Measurements from ENCODE around the gene TRIL.

TRIL gene

GRCh38 chr7:28958235-28958979 lies at the start of gene TRIL:
TSS of gene TRIL (minus strand) at chr7:28958330. CDS start at chr7:28958046, 284 bp downstream.
- no peak for FAIRE-seq

DNA sequence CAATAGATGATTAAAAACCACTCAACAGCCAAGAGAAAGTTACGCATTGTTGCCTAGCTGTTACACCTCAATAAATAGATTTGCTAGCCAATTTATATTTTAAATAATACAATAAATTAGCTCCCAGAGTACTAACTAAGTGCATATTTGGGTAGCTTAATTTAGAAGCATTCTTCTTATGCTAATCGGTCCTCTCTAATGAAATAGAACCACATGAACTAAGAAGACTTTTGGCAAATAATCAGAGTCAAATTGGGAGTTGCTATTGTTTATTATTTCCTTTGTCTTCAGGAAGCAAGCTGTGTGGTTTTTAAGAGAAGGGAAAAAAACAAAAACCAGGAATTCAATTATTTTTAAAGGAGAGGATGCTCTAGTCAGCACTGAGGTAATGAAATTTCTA lies 49.0 kb upstream of the TRIL start:
- no peak for FAIRE-seq

DNA sequence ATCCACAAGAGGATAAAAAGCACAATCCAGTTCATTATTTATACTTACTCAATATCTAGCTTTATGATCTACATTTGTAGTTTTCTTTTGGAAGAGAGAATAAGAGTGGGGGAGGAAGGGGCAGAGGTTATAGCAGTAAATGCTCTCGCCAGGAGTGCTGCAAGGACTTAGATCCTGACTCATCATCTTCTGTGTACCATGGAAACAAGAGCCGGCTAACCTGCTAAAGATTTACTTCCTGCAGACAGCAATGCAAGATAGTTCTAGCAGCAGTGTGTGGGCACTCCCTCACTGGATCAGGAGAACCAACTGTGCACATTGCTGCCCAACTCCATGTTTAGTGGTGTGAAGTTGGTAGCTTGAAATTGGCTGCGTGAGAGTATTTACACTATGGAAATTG lies 47.7 kb upstream of the TRIL start:
- no peak for FAIRE-seq

- no peak for FAIRE-seq
Observed at GRCh38 chr7:29005406-29005805, 47.3 kb upstream of the TRIL start.

DNA sequence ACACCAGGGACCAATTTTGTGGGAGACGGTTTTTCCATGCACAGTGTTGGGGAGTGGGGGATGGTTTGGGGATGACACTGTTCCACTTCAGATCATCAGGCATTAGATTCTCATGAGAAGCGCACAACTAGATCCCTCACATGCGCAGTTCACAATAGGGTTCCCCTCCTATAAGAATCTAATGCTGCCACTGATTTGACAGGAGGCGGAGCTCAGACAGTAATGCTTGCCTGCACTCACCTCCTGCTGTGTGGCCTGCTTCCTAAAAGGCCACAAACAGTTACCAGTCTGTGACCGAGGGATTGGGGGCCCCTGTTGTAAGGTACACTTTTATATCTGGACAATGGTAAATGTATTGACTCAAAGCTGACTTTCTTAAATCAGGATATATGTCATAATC lies 45.6 kb upstream of the TRIL start:
- FAIRE-seq, result no peak

DNA sequence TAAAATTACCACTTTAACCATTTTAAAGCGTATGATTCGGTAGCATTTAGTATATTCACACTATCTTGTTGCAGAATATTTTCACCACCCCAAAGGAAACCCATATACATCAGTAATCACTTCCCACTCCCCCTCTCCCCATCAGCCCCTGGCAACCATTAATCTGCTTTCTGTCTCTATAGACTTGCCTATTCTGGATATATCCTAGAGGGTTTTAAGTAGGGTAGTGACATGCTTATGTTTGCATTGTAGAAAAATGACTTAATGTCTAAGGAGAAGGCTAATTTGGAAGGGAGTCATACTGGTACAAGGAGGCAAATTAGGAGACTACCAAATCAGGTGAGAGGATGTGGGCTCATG lies 42.6 kb upstream of the TRIL start:
- FAIRE-seq, result no peak

- no peak for FAIRE-seq
Observed at GRCh38 chr7:28999895-29000716, 42.0 kb upstream of the TRIL start.

DNA sequence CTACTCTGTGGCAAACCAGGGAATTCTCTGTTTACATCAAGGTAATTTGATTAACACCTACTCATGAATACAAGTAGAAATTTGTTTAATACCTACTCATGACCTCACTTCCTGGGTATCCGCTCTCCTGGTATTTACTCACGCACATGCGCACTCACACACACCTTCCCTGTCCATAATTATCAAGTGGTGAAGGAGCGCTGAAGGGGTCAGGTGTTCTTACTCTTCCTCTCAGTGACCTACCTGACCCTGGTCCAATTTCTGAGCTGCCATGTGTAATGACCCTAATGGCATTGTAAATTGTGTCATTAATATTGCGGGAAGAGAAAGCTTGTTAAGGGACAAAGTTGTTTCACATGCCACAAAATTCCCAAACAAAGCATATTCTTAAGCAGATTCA lies 41.3 kb upstream of the TRIL start:
- no peak for FAIRE-seq

- no peak for FAIRE-seq
Observed at GRCh38 chr7:28998105-28998504, 40.0 kb upstream of the TRIL start.

- FAIRE-seq, result no peak
Observed at GRCh38 chr7:28996836-28997235, 38.7 kb upstream of the TRIL start.

DNA sequence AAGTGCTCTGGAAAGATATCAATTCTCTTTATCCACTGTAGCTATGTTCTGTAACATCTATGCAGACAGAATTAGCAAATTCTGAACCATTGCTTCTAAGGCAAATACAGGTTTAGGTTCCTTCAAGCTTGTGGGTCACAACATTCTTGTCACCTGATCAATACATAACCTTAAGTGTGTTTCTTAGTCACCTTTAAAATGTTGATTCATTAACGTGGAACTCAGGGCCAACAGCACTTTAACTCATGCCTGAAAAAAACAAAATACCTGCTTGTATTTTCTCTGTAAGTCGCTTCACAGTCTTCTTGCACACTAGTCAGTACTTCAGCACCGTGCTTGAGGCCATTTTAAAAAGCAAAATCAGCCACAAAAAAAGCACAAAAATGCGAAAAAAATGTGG lies 35.2 kb upstream of the TRIL start:
- no peak for FAIRE-seq

DNA sequence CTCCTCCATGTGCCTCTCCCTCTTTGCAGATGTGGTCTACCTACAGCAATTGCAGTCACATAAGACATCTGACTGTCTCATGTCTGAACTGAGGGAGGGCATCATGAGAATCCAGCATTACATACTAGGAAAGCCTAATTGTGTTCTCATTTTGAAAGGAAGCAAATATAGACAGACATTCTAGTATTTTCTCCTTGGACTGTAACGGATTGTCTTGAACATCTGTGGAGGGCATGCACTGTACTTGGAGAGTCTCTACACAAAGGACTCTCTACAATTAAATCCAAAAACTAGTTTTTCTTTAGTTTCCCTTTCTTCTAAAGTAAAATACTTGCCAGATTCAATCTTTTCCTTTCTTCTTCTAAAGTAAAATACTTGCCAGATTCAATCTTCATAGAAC lies 34.7 kb upstream of the TRIL start:
- FAIRE-seq, result no peak

DNA sequence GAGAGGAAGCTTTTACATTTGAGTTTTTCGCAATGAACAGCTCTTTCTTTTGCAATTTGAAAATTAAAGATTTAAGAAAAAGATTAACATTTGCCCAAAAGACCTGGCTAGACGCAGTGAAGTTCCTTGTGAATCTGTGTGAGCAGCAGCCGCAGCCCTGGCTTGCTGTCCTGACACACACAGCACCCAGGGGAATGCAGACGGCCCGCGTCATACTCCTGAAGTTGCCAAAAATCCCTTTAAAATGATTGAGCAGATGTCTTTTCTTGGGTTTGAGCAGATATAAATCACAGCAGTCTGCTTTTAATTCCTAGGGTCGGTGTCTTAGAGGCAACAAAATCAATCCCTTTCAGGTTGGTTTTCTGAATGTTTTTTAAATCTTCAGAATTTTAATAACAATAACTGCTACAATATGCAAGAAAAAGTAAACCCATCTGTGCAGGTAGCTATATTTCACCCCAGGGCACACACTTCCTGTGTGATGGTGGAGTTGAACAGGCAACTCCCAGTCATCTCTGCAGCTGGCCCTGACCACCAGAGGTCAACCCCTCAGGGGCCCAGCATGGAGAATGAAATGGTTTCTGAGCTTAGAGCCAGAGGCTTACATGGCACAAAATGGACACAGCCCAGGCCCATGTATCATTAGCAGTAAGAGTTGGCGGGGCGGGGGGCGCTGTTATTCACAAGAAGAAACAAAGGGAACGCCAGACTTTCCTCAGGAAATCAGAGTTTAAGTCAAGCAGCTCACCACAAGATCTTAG lies 32.2 kb upstream of the TRIL start:
- no peak for FAIRE-seq

DNA sequence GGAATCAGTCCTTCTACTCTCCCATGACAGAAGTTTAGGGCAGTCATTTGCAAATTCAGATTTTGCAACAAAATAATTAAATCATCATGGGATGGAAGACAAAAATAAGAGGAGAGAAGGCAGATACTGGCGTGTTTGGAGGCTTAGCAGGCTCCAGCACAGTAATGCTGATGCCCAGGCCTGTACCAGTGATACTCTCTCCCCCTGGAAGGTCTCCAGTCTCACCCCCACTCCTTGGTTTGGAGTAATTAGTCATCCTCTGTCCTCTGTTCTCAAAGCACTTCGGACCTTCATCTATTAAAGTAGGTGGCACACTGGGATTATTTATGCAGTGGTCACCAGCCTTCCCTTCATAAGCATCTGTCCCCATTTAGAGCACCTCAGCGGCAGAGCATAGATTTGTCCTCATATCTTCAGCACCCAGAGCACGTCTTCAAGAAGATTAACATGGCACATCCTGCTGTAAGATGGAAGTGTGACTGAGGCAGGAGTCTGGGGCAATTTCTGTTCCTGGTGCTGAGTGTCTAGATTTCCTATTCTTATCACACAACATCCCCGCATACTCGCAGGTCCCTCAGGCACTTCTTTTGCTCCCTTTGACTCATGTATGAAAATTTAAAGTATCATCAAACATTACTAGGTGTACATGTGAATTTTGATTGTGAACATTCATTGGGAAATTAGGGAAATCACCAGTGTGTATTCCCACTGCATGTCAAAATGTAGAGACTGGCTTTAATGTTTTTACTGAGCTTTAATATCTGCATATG lies 31.3 kb upstream of the TRIL start:
- FAIRE-seq, result no peak

DNA sequence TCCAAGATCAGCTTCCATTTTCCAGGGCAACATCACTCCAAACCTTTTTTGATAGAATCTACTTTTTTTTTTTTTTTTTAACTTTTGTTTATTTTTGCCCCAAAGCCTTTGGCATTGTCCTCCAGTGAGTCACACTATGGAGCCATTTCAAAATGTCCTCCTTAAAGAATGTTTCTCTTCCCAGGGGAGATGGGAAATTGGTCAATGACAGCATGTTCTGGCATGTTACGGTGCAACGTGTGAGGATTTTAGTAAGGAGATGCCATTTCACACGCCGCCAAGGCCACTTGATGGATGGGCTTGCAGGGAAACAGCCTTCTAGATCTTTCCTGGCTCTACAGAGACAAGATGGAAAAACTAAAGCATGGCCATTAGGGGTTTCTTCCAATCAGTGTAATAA lies 30.7 kb upstream of the TRIL start:
- FAIRE-seq, result no peak

GRCh38 chr7:28988091-28988490 lies 30.0 kb upstream of the TRIL start:
- FAIRE-seq, result no peak

DNA sequence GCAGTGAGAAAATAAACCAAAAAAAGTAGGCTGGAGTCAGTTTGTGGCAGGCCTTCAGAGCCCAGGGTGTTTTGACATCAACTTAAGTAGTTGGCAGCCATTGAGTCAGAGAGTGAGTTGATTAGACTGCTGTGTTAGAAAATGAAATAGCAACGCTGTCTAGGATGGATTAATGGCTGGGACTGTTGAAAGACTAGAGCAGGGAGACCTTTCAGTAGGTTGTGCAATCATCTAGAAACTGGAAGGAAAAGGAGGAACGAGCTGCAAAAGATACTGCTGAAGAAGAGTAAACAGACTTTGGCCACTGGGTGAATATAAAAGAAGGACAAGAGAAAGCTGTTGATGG lies 28.6 kb upstream of the TRIL start:
- no peak for FAIRE-seq

GRCh38 chr7:28986028-28986764 lies 28.1 kb upstream of the TRIL start:
- FAIRE-seq, result no peak

DNA sequence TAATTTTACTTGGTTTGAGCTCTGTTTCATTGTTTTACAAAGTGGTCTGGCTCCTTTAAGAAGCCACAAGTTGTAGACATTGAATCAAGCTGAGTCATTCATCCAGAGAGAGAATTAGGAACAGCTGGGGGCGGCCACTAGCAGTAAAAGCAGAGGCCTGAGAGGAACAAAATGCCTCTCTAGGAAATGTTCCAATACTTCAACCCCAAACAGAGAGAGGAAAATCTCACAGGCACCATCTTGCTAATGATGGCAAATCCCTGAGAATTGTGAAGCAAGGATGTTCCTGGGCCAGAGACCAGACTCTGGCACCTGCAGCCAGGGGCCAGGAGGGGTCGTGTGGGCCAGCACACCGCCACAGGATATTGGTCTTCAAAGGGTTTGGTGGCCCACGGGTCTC lies 26.5 kb upstream of the TRIL start:
- no peak for FAIRE-seq

- FAIRE-seq, result no peak
Observed at GRCh38 chr7:28984217-28984616, 26.1 kb upstream of the TRIL start.

- FAIRE-seq, result no peak
Observed at GRCh38 chr7:28983396-28984190, 25.5 kb upstream of the TRIL start.

GRCh38 chr7:28981161-28981465 lies 23.0 kb upstream of the TRIL start:
- FAIRE-seq, result no peak

All from TTC549 (cell line).